Measurements from ENCODE around the gene FAM43B. TPM values are rescaled to one million over a fixed set of nuclear protein-coding genes. Genes with fewer than 3 reads are reported as not detected.

FAM43B gene
- total RNA-seq, 2 experiments from 2014 or later: not detected

DNA sequence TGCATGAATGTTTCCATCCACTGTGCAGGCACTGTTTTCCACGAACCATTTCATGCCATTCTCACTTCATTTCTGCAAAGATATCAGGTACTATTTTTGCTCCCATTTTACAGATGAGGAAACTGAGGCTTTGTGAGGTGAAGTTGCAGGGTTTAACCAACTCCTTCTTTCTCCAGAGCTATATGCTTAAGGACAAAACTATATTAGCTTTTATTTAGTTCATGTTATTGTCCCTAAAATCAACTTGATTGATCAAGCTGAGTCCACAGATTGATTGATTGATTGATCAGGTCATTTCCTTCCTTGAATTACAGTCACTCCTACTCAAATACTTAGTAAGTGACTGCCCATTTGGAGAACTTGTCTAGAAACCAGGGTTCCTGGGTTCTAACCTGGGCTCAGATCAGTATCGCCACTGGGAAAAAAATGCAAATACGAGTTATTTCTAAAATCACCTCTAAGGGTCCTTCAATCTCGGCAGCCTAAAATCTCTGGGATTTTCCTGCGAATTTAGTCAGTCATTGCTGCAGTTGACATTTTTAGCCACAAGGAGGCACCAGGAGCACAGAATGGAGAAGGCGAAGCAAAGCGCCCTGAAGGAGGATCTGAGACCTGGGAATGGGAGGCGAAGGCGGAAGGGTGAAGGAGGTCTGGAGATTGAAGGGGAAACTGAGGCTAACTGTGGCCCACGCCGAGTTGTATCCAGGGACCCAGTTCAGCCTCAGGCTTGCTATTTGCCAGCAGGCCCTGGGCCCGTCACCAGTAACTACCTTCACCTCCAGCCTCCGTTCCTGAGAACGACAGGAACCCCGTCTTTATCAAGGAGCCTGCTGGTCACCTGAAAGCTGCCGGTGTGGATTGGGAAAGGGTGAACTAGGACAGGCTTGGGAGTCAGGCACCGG, 30.2 kb upstream of the FAM43B start:
- ATAC-seq (ENCODE audit: poor library complexity) (peak; percentile 63), DNase-seq (peak; percentile 38 to 77 (median 59))
- Histone ChIP-seq H3K9me3 (ENCODE audit: control insufficient read depth in 1 of 2, insufficient read depth in 1 of 2, low read length in 2 of 2) (no peaks in the 10 kb centered on the region), H3K36me3 (ENCODE audit: insufficient read depth, low read length) (no peaks in the 10 kb centered on the region), H3K27me3 (ENCODE audit: control insufficient read depth in 1 of 2, insufficient read depth in 2 of 2, low read length in 2 of 2) (peaks cover under 1 to 4% of the 10 kb centered on the region in 2 experiments), H3K4me3 (ENCODE audit: low read length) (no peak overlapping the region), H3K27ac (ENCODE audit: low read depth in 1 of 2, low read length in 2 of 2) (no peak overlapping the region), H3K4me1 (ENCODE audit: insufficient read depth, low read length) (no peaks in the 10 kb centered on the region)
- ChIA-PET CTCF (interaction anchor here (0.7 to 0.8 kb wide), 2 partner anchors 111 to 310 kb away, joined by 3 to 4 read pairs; partner anchors contain the start of gene PINK1), POLR2A (no interaction called here)
- no peaks in the 10 kb centered on the region for H3K36me3 Mint-ChIP-seq (ENCODE audit: low read depth)
- no peaks in the 10 kb centered on the region for H3K9me3 Mint-ChIP-seq
- H3K4me1 Mint-ChIP-seq (ENCODE audit: low read depth): no peaks in the 10 kb centered on the region
- TF ChIP-seq, protein P1, sequence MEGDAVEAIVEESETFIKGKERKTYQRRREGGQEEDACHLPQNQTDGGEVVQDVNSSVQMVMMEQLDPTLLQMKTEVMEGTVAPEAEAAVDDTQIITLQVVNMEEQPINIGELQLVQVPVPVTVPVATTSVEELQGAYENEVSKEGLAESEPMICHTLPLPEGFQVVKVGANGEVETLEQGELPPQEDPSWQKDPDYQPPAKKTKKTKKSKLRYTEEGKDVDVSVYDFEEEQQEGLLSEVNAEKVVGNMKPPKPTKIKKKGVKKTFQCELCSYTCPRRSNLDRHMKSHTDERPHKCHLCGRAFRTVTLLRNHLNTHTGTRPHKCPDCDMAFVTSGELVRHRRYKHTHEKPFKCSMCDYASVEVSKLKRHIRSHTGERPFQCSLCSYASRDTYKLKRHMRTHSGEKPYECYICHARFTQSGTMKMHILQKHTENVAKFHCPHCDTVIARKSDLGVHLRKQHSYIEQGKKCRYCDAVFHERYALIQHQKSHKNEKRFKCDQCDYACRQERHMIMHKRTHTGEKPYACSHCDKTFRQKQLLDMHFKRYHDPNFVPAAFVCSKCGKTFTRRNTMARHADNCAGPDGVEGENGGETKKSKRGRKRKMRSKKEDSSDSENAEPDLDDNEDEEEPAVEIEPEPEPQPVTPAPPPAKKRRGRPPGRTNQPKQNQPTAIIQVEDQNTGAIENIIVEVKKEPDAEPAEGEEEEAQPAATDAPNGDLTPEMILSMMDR (IDR thresholded peaks at IDR 0.05): peak; percentile 79
- intact Hi-C loops (cut with DNase I, micrococcal nuclease): loop anchor here (1.0 to 2.0 kb wide), 2 partner anchors 111 to 118 kb away; partner anchors contain the start of gene PINK1 (in 1 of the 2)
- H3K27me3 Mint-ChIP-seq: peaks cover 37% of the 10 kb centered on the region
- no peak overlapping the region for H3K27ac Mint-ChIP-seq
- H3K4me3 Mint-ChIP-seq: no peak overlapping the region

DNA sequence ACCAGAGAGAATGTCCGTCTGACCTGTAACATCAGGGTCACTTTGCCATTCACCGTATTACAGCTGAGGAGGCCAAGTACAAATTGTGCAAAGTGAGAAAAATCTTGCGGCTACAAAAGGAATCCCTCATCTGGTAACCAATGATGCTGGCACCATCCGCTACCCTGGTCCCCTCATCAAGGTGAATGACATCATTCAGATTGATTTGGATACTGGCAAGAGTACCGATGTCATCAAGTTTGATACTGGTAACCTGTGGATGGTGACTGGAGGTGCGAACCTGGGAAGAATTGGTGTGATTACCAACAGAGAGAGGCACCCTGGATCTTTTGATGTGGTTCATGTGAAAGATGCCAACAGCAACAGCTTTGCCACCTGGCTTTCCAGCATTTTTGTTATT, 26.1 kb upstream of the FAM43B start:
- no peak for ATAC-seq (ENCODE audit: poor library complexity)
- Histone ChIP-seq H3K4me3 (ENCODE audit: low read length) (no peak overlapping the region), H3K27ac (ENCODE audit: low read depth in 1 of 2, low read length in 2 of 2) (no peak overlapping the region), H3K9me3 (ENCODE audit: control insufficient read depth in 1 of 2, insufficient read depth in 1 of 2, low read length in 2 of 2) (no peaks in the 10 kb centered on the region), H3K36me3 (ENCODE audit: insufficient read depth, low read length) (no peaks in the 10 kb centered on the region), H3K4me1 (ENCODE audit: insufficient read depth, low read length) (no peaks in the 10 kb centered on the region), H3K27me3 (ENCODE audit: control insufficient read depth in 1 of 2, insufficient read depth in 2 of 2, low read length in 2 of 2) (peaks cover 8 to 17% of the 10 kb centered on the region in 2 experiments)
- peaks cover 64% of the 10 kb centered on the region for H3K27me3 Mint-ChIP-seq
- H3K4me3 Mint-ChIP-seq: no peak overlapping the region
- intact Hi-C loops (cut with DNase I, micrococcal nuclease): no loop called here
- no peaks in the 10 kb centered on the region for H3K4me1 Mint-ChIP-seq (ENCODE audit: low read depth)
- ChIA-PET CTCF (no interaction called here), POLR2A (no interaction called here)
- DNase-seq: no peak
- TF ChIP-seq, protein P1 (IDR thresholded peaks at IDR 0.05): no peak
- H3K36me3 Mint-ChIP-seq (ENCODE audit: low read depth): no peaks in the 10 kb centered on the region
- no peak overlapping the region for H3K27ac Mint-ChIP-seq
- H3K9me3 Mint-ChIP-seq: no peaks in the 10 kb centered on the region

DNA sequence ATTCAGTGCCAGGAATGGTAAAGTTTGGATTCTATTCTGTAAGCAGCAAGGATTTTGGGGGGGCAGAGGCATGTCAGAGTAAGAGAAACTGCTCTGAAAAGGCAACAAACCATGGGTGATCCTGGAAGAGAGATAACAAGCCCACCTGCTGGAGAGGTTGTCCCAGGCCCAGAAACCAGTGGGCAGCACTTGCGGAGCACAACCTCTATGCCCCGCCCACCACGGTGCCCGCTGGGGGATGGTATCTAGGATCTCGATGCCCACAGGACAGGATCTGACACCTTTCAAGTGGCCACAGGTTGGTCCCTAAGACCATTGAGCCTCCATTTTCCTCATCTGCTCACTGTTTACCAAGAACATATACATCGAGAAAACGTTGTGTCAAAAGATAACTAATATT, 24.2 kb upstream of the FAM43B start:
- Mint-ChIP-seq H3K9me3 (no peaks in the 10 kb centered on the region), H3K27me3 (peaks cover 69% of the 10 kb centered on the region), H3K4me3 (no peak overlapping the region), H3K36me3 (ENCODE audit: low read depth) (no peaks in the 10 kb centered on the region), H3K27ac (no peak overlapping the region), H3K4me1 (ENCODE audit: low read depth) (no peaks in the 10 kb centered on the region)
- H3K4me3 ChIP-seq (ENCODE audit: low read length): no peak overlapping the region
- H3K27ac ChIP-seq (ENCODE audit: low read depth in 1 of 2, low read length in 2 of 2): no peak overlapping the region
- no peaks in the 10 kb centered on the region for H3K4me1 ChIP-seq (ENCODE audit: insufficient read depth, low read length)
- TF ChIP-seq, protein P1 (IDR thresholded peaks at IDR 0.05): no peak
- ATAC-seq (ENCODE audit: poor library complexity): no peak
- POLR2A ChIA-PET: no interaction called here
- no peak for DNase-seq
- H3K27me3 ChIP-seq (ENCODE audit: control insufficient read depth in 1 of 2, insufficient read depth in 2 of 2, low read length in 2 of 2): peaks cover 8 to 17% of the 10 kb centered on the region in 2 experiments
- CTCF ChIA-PET: no interaction called here
- H3K36me3 ChIP-seq (ENCODE audit: insufficient read depth, low read length): no peaks in the 10 kb centered on the region
- no peaks in the 10 kb centered on the region for H3K9me3 ChIP-seq (ENCODE audit: control insufficient read depth in 1 of 2, insufficient read depth in 1 of 2, low read length in 2 of 2)
- intact Hi-C loops (cut with DNase I, micrococcal nuclease): no loop called here

All from CD4-positive, alpha-beta T cell (primary cell).